ENCODE results near the gene RGL4. TPM values are rescaled to one million over a fixed set of nuclear protein-coding genes. Genes with fewer than 3 reads are reported as not detected.
A peak's percentile ranks its signal among the peaks of the same experiment; 100 is the strongest.

The RGL4 gene
- total and polyA plus RNA-seq, 2 donors (not counting 1 experiment from before 2014, with no cell fraction given), result 0.81 to 2.7 TPM

DNA sequence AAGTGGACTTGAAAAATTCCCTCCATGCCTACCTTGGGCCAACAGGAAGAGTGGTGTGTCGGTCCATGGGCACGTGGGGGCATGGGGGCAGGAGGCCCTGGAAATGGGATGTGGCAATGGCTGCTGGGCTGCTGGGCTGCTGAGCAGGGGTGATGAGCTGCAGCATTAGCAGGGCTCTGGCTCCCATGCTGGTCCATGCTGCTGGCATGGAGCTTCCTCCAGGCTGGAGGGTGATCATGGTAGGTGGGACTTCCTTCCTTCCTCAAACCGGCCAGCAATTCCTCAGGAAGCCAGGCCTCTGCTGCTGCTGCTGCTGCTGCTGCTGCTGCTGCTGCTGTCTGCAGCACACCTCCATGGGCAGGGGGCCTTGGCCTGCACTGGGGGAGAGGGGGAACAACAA is 4.3 kb downstream of the RGL4 start:
- Histone ChIP-seq H3K27ac (ENCODE audit: low read length in 2 of 2) (peak overlapping the region; percentile 86 to 92), H3K79me2 (ENCODE audit: control insufficient read depth, insufficient read depth, low read length) (peaks cover 23% of the 10 kb centered on the region), H3K27me3 (replicated peaks in 1 of 4; ENCODE audit: control extremely low read depth in 1 of 4, control insufficient read depth in 3 of 4, insufficient read depth in 4 of 4, low read length in 3 of 4) (no peaks in the 10 kb centered on the region), H3K36me3 (replicated peaks in 1 of 2; ENCODE audit: control extremely low read depth in 1 of 2, control insufficient read depth in 1 of 2, extremely low read depth in 1 of 2, insufficient read depth in 2 of 2, low read length in 1 of 2) (peaks cover 0 to 44% of the 10 kb centered on the region in 2 experiments), H2AFZ (ENCODE audit: insufficient read depth, low read depth, low read length, poor library complexity, severe bottlenecking) (no peak overlapping the region), H3K4me3 (ENCODE audit: control extremely low read depth in 1 of 5, extremely low read depth in 1 of 5, insufficient read depth in 1 of 5, low read depth in 2 of 5, low read length in 4 of 5) (no peak overlapping the region), H3K4me1 (ENCODE audit: control insufficient read depth in 2 of 2, insufficient read depth in 2 of 2, low read length in 2 of 2) (peaks cover 27 to 29% of the 10 kb centered on the region in 2 donors), H3K4me2 (replicated peaks; ENCODE audit: low read depth, low read length, poor library complexity, severe bottlenecking) (peak overlapping the region; percentile 69), H3K9me3 (ENCODE audit: control extremely low read depth in 1 of 3, control insufficient read depth in 2 of 3, insufficient read depth in 1 of 3, low read length in 2 of 3) (no peaks in the 10 kb centered on the region), H3K9ac (ENCODE audit: low read length) (no peak overlapping the region), H4K20me1 (ENCODE audit: control insufficient read depth, insufficient read depth, low read length, poor library complexity, severe bottlenecking) (no peaks in the 10 kb centered on the region)
- H3K4me1 Mint-ChIP-seq, result peaks cover 31% of the 10 kb centered on the region
- intact Hi-C loops (cut with micrococcal nuclease), result no loop called here
- POLR2A ChIA-PET, result interaction anchor here (0.5 kb wide), 1 partner anchor 193 kb away, joined by 5 read pairs; no protein-coding TSS in a partner anchor
- WGBS (ENCODE audit: insufficient coverage), result 55% methylated on average over 2 of the region's 3 CpGs
- ATAC-seq (ENCODE audit: low read depth) (no peak), DNase-seq (no peak)
- H3K27ac Mint-ChIP-seq, result peak overlapping the region; percentile 92
- no peak for TF ChIP-seq CTCF (IDR thresholded peaks at IDR 0.05)
- H3K4me3 Mint-ChIP-seq, result peak overlapping the region; percentile 9
- H3K27me3 Mint-ChIP-seq, result no peaks in the 10 kb centered on the region
- CTCF ChIA-PET, result interaction anchor here (1.4 kb wide), 1 partner anchor 111 kb away, joined by 3 read pairs; no protein-coding TSS in a partner anchor
- H3K9me3 Mint-ChIP-seq (ENCODE audit: insufficient read depth), result no peaks in the 10 kb centered on the region

DNA sequence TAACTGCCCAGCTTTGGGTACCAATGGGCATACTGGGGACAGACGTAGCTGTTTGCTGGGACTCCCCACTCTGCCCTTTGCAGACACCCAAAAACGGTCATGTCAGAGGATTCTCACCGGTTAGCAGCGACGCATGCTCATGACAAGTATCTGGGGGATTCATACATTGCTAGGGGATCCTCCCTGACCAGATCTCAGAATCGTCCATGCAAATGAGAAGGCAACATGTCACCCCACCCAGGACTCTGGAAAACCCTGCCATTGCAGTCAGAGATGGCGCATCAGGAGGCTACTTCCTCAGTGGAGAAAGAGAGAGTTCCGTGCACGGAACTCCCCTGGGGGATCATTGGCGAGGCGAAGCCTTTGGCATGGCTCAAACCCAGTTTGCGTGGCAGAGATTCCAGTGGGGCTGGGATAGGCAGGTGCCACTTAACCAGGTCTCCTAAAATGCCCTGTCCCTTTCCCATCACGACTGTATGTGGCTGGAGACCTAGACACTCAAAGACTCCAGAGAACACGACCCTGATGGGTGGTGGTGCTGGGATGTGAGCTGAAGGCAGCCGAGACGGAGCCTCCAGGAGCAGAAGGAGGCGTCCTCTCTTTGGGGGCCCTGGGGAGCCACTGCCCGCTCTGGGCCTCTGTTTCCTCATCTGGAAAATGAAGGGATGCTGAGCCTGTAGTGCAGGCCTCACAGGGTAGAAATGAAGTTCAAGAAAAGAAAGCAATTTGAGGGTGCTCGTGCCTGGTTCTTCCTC is 4.9 kb downstream of the RGL4 start:
- Mint-ChIP-seq H3K9me3 (ENCODE audit: insufficient read depth) (no peaks in the 10 kb centered on the region), H3K27me3 (no peaks in the 10 kb centered on the region), H3K4me1 (peaks cover 31% of the 10 kb centered on the region), H3K4me3 (peak overlapping the region; percentile 72), H3K27ac (peak overlapping the region; percentile 92)
- ChIA-PET CTCF (interaction anchor here (0.5 to 2.6 kb wide), 5 partner anchors 56 to 154 kb away, joined by 3 to 8 read pairs (median 3); partner anchors contain the start of genes CHCHD10 and ZNF70), POLR2A (interaction anchor here (0.8 to 1.6 kb wide), 8 partner anchors 11 to 199 kb away, joined by 3 to 8 read pairs (median 4); partner anchors contain the start of genes MIF, SLC2A11 and ZNF70)
- Histone ChIP-seq H3K27ac (ENCODE audit: low read length in 2 of 2) (peak overlapping the region; percentile 86 to 92), H2AFZ (ENCODE audit: insufficient read depth, low read depth, low read length, poor library complexity, severe bottlenecking) (peak overlapping the region; percentile 76), H3K9me3 (ENCODE audit: control extremely low read depth in 1 of 3, control insufficient read depth in 2 of 3, insufficient read depth in 1 of 3, low read length in 2 of 3) (no peaks in the 10 kb centered on the region), H3K79me2 (ENCODE audit: control insufficient read depth, insufficient read depth, low read length) (peaks cover 23% of the 10 kb centered on the region), H3K4me2 (replicated peaks; ENCODE audit: low read depth, low read length, poor library complexity, severe bottlenecking) (peak overlapping the region; percentile 69), H3K9ac (ENCODE audit: low read length) (peak overlapping the region; percentile 38), H3K27me3 (replicated peaks in 1 of 4; ENCODE audit: control extremely low read depth in 1 of 4, control insufficient read depth in 3 of 4, insufficient read depth in 4 of 4, low read length in 3 of 4) (no peaks in the 10 kb centered on the region), H3K4me3 (ENCODE audit: control extremely low read depth in 1 of 5, extremely low read depth in 1 of 5, insufficient read depth in 1 of 5, low read depth in 2 of 5, low read length in 4 of 5) (peak overlapping the region in 3 of 5 experiments; percentile 21 to 32 (median 25)), H4K20me1 (ENCODE audit: control insufficient read depth, insufficient read depth, low read length, poor library complexity, severe bottlenecking) (no peaks in the 10 kb centered on the region), H3K4me1 (ENCODE audit: control insufficient read depth in 2 of 2, insufficient read depth in 2 of 2, low read length in 2 of 2) (peaks cover 27 to 29% of the 10 kb centered on the region in 2 donors), H3K36me3 (replicated peaks in 1 of 2; ENCODE audit: control extremely low read depth in 1 of 2, control insufficient read depth in 1 of 2, extremely low read depth in 1 of 2, insufficient read depth in 2 of 2, low read length in 1 of 2) (peaks cover 0 to 47% of the 10 kb centered on the region in 2 experiments)
- ATAC-seq (ENCODE audit: low read depth) (no peak), DNase-seq (no peak)
- intact Hi-C loops (cut with micrococcal nuclease), result loop anchor here (1.0 kb wide), 1 partner anchor 22 kb away; no protein-coding TSS in a partner anchor
- 62% methylated on average over 17 of the region's 19 CpGs for WGBS (ENCODE audit: insufficient coverage)
- TF ChIP-seq CTCF (IDR thresholded peaks at IDR 0.05), result no peak
- TF ChIP-seq EZH2 (IDR thresholded peaks at IDR 0.05; ENCODE audit: borderline replicate concordance, insufficient read depth, low read depth, low read length, poor library complexity, severe bottlenecking), result no peak

Data from B cell (primary cell).